Superior temporal gyrus (tissue), 1 donor: Measurements from ENCODE around the gene ADAMTS18.

ENCODE experiments used
- DNase-seq: peaks from one replicate; pipeline ENCODE4 v3.0.0-alpha.2; 2016; ENCODE audit errors: extremely low spot score

Gene ADAMTS18

GRCh38 chr16:77328768-77329167 lies 106.1 kb downstream of the ADAMTS18 start:
- no peak for DNase-seq

DNA sequence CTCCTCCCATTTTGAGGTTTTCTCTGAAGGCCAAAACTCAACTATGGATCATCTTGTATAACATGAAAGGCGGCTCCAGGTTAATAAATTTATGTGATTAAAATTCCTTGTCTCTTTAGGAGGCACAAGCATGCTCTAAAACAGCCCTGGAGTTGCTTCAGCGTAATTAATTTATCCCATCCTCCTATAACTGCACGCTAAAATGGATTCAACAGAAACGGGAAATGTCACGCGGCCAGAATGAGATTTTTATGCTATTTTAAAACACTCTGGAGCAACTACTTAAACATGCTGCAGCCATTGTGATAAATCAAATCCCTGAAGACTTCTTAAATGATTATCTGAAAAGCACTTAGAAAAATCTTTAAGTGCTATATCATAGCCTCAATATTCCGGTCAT lies 106.6 kb downstream of the ADAMTS18 start:
- no peak for DNase-seq

DNA sequence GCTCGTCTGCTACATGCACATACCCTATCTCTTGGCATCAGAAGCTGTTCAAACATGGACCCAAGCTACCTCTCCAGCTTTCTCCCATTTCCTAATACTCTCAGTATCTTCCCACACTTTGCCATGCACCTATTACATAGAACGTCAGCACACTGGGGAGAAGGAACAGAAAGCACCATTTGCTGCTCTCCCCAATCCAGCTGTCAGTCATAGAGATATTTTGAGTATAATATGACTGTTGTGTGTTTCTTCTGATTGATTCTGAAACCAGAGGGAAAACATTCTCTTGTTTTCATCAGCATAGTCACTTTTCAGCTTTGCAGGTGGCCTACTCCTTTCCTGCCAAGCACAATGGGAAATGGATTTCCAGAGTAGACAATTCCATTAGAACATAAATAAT lies 107.1 kb downstream of the ADAMTS18 start:
- no peak for DNase-seq

DNA sequence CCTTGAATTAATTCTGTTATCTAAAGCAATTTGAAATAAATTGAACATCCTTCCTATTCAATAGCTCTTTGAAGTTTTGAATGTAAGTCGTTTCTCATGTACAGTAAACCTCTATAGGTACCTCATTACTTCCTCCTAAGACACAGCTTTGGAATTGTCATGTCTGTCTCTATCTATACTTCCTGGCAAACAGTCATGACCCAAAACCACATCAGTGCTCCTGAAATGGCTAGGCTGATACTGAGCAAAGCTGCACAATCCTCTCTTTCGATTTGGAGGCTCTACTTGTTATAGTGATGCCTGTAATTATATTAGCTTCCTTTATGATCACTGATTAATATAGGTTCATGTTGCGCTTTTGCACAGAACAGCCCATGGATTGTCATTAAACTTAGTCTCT lies 110.1 kb downstream of the ADAMTS18 start:
- no peak for DNase-seq

- DNase-seq: no peak
These were observed 111.1 kb downstream of the ADAMTS18 start for GRCh38 chr16:77323695-77324094.

- no peak for DNase-seq
These were observed 112.1 kb downstream of the ADAMTS18 start for GRCh38 chr16:77322757-77323156.

DNA sequence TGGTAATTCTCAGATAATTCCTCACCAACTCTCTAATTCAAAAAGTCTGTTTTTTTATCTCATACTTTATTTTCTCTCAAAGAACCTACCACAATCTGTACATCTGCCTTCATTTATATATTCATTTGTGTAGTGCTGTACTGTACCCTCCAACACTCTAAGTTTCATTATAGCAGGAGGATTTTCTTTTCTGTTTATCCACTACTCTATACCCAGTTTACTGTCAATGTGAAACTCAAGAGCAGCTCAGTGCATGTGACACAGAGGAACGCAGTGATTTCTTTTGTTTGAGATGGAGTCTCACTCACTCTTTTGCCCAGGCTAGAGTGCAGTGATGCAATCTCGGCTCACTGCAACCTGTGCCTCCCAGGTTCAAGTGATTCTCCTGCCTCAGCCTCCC lies 117.8 kb downstream of the ADAMTS18 start:
- no peak for DNase-seq

- DNase-seq: no peak
These were observed 124.0 kb downstream of the ADAMTS18 start for GRCh38 chr16:77310877-77311276.

DNA sequence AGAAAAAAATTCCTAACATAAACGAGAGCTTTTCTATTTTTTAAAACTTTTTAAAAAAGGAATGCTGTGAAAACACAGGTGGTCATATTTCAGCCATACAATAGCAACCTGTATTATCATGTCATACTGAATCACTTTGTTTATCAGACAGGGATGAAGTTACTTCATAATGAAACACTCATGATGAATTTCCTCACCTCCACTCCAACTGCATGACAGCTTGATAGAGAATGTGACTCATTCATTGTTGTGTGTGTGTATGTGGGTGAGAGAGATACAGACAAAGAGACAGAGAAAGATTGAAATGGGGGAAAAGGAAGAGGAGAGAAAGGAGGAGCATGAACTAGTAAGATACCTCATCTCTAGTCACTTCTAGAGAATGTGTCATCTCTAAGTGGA lies 126.7 kb downstream of the ADAMTS18 start:
- no peak for DNase-seq

- no peak for DNase-seq
These were observed 127.2 kb downstream of the ADAMTS18 start for GRCh38 chr16:77307426-77308162.

GRCh38 chr16:77306075-77306474 lies 128.8 kb downstream of the ADAMTS18 start:
- DNase-seq: no peak

- no peak for DNase-seq
These were observed 130.0 kb downstream of the ADAMTS18 start for GRCh38 chr16:77304877-77305276.

- no peak for DNase-seq
These were observed 130.7 kb downstream of the ADAMTS18 start for GRCh38 chr16:77304134-77304533.

DNA sequence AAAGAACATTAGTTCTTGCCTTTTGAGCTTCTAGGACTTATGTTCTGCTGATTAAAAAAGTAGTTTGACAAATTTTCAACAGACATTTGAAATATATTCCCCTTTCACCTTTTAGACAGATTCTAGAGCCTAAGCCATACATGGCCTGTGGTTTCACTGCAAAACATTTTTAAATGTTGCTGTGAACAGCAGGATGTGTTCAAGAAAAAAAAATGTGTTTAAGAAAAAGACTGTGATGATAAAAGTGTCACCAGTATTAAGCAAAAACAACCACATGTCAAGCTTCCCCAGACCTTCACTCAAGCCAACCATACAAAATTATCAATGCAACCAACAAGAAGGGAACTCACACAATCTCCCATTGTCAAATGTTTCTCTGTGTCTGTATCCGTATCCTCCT lies 132.2 kb downstream of the ADAMTS18 start:
- DNase-seq: no peak

GRCh38 chr16:77302249-77302648 lies 132.6 kb downstream of the ADAMTS18 start:
- DNase-seq: no peak

DNA sequence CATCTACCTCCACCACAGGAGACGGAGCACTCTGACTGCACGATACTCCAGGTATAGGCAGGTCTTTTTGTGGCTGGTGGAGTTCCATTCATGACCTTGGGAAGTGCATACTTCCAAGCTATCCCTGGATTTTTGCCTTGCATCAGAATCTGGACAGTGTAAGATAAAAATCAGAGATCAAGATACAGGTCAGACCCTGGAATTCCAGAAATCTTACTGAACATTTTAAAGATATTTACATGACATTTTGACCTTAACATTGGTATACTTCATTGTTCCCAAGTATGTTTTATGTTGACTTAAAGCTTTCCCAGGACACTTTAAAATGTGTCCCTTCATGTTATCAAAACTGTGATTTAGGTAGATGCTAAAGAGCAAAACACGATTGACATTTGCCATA lies 134.6 kb downstream of the ADAMTS18 start:
- no peak for DNase-seq

DNA sequence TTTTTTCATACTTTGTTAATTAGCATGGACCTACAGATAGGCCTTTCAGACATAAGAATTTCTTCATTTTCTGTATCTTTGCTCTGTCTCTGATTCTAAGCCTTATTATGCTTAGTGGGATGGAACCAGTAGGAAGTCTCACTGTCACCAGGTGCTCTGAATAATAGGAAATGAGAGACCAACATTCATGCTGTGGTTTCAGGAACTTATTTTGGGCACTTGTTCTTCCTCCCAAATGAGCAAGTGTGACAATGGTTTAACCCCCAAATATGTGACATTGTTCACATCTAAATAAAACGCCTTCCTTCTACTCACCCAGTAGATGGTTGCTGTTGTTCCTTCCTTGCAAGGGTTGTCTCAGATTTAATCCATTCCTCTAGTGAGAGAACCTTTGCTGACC lies 135.4 kb downstream of the ADAMTS18 start:
- DNase-seq: no peak

GRCh38 chr16:77298418-77299360 lies 136.1 kb downstream of the ADAMTS18 start:
- no peak for DNase-seq

- no peak for DNase-seq
These were observed 136.8 kb downstream of the ADAMTS18 start for GRCh38 chr16:77297996-77298395.

DNA sequence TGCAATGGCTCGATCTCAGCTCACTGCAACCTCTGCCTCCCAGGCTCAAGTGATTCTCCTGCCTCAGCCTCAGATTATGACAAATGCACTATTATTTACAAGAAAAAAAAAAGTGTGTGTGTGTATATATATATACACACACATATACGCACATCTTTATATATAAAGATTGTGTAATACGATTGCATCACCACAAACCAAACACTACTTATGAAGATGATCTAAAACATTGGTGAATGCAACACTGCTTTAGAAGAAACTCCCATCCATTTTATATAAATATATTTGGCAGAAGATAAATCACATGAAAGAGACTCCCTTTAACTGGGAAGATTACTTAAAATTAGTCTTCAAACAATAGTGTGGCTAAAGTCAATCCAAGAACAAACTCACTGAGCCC lies 138.9 kb downstream of the ADAMTS18 start:
- DNase-seq: no peak

- DNase-seq: no peak
These were observed 144.3 kb downstream of the ADAMTS18 start for GRCh38 chr16:77290451-77291115.

DNA sequence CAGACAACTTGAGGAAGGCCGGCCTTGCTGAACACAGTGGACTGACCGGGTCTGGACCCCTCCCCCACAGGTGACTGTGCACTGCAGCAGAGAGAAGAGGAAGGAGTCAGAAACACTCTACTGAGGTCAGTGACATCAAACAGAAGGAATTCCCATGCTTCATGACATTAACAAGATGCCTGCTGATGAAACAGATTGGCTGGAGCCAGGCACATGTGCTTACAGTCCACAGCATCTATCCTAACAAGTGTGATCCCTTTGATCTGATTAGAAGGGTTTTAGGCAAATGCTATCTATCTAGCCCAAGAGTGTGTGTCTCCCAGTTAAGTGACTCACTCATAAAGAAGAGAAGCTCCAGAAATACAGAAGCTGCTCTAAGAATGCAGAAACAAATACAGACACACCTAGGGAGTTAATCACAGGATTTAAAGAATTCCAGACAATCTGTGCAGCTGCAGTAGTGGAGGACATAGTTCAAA lies 145.5 kb downstream of the ADAMTS18 start:
- DNase-seq: no peak
